ENCODE results near the gene MUSK.
"Not testable (repeated sequence)": the region's sequence is repeated elsewhere in the genome, so short reads cannot be mapped to it uniquely, and the experiment has no call there.

Gene MUSK

GRCh38 chr9:110814159-110814558 lies 145.6 kb downstream of the MUSK start:
- no peak for DNase-seq

GRCh38 chr9:110815361-110815760 lies 146.8 kb downstream of the MUSK start:
- DNase-seq: no peak

DNA sequence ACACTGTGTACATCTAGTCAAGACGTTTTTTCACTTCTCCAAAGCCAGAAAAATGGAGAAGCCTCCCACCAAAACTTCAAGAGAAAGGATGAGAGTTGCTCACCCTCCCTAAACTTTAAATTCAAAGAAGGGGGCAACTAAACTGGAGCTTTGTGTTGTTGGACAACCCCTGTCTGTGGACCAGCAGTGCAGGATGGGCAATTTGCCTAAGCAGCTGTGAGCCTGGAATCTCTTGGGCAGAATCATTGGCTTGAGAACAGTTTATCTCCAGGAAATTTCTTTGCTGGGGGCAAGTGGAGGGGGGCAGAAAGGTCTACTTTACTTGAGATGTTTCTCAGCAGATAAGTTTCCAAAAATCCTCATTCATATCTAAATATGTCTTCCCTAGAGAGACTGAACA lies 151.8 kb downstream of the MUSK start:
- no peak for DNase-seq

DNA sequence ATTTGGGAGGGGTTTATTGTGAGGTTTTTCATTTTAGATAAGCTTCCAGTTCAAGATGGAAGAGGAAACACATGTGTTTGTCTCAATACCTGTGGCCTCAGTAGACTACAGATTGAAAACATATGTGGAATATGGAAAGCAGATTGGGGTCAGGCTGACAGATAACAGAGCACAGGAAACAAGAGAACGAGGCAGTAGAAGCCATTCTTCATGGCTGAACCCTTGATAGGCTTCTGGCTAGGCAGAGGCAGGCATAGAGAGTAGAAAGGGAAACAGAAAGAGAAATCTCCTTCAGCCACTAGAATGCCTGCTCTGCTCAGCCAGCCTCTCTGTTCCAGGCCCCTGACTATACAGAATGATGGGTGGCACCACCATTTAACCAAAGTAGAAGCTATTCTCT lies 152.5 kb downstream of the MUSK start:
- DNase-seq: no peak

DNA sequence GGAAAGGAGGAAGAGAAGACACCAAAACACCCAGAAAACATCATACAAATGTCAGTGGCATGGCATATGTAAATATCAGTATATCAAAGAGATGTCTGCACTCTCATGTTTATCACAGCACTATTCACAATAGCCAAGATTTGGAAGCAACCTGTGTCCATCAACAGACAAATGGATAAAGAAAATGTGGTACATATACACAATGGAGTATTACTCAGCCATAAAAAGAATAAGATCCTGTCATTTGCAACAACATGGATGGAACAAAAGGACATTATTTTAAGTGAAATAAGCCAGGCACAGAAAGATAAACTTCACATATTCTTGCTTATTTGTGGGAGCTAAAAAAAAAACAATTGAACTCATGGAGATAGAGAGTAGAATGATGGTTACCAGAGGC lies 156.5 kb downstream of the MUSK start:
- not testable (repeated sequence) for DNase-seq

DNA sequence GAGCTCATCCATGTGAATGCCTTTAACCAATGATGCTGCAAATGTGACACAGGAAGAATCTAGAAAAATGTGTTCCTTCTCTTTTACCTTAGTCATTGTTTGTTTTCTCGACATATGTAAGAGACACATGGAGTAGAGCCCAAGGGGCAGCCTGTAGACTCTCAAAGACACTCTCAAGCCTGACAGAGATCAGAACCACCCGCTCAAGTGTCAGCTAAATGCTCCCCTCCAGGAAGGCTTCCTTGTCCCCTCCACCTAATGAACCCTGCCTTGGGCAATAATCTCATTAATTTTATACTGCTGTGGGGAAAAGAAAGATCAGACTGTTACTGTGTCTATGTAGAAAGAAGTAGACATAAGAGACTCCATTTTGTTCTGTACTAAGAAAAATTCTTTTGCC lies 157.4 kb downstream of the MUSK start:
- DNase-seq: no peak

DNA sequence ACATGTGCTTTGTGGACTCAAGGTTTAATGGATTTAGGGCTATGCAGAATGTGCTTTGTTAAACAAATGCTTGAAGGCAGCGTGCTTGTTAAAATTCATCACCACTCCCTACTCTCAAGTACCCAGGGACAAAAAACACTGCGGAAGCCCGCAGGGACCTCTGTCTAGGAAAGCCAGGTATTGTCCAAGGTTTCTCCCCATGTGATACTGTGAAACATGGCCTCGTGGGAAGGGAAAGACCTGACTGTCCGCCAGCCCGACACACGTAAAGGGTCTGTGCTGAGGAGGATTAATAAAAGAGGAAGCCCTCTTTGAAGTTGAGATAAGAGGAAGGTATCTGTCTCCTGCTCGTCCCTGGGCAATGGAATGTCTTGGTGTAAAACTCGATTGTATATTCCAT lies 157.8 kb downstream of the MUSK start:
- DNase-seq: not testable (repeated sequence)

GRCh38 chr9:110828264-110828663 lies 159.7 kb downstream of the MUSK start:
- DNase-seq: no peak

DNA sequence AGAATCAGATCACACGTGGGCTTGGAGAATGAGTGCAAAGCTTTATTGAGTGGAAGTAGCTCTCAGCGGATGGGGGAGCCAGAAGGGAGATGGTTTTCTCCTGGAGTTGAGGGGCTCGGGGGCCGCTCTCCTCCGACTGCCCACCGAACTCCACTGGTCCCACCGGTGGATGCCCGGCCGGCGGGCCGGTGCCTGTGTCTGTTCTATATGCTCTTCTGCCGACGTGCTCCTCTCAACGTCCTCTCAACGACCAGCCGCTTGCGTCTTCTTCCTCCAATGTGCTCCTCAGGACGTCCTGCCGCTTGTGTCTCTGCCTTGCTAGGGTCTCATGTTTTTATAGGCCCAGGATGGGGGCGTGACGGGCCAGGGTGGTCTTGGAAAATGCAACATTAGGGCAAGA lies 161.9 kb downstream of the MUSK start:
- no peak for DNase-seq

GRCh38 chr9:110832926-110833325 lies 164.3 kb downstream of the MUSK start:
- DNase-seq: no peak

- DNase-seq: no peak
Measured at GRCh38 chr9:110835404-110835803, 166.8 kb downstream of the MUSK start.

GRCh38 chr9:110835859-110836271 lies 167.3 kb downstream of the MUSK start:
- no peak for DNase-seq

DNA sequence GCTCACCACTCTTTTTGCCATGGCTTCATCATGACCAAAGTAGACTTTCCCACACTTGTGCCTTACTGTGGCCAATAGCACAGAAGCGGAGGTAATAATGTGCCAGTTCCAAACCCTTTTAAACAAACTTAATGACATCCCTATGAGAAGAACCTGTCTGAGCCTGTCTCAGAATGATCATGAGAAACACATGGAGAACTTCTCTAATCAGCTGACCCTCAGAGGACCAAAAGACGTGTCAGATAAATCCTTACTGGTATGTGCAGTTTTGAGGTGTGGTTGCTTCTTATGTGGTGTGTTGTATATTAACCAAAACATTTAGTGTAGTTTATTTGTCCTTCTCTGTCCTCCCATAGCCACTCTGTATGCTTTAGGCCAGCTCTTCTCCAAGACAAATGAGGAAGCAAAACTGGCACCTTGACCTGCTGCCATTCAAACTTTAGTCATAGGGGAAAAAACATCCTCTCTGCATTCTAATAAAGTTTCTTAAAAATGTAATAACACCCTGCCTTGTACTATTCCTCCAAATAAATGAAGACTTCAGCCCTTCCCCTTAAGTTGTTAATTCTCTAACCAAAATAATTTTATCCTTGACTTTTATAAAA lies 168.9 kb downstream of the MUSK start:
- no peak for DNase-seq

DNA sequence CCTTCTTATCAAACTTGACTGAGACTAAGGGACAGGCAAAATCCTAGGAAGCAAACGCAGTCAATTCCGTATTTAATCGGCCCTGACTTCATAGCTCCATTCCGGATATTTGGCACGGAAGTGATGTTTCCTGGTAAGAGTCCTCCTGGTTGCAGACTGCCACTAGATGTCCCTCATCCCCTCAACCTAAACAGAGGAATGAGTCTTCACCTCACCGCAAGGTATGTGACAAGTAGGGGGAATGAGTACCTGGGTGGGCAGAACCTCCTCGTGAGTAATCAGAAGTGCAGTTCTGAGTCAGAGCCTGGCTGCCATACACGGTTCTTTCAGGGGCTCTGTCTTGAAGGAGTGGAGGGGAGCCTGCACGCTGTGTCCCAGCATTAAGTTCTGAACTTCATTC lies 173.6 kb downstream of the MUSK start:
- DNase-seq: no peak

DNA sequence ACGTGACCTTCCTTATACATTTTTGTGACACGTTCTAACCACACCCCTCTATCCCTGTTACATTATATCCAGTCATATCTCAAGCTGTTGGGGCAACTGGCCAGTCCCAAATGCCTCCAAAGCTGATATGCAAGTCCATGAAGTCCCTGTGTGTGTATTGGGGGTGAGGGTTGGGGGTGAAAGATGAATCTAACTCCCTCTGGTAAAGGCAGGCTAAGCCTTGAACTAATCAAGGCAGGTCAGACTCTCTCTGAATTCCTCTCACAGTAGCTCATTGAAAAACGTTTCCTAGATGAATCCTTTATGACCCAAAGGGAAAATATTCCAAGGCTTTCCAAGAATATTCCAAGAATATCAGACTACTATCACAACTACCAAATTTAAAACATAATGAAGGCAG lies 174.4 kb downstream of the MUSK start:
- no peak for DNase-seq

DNA sequence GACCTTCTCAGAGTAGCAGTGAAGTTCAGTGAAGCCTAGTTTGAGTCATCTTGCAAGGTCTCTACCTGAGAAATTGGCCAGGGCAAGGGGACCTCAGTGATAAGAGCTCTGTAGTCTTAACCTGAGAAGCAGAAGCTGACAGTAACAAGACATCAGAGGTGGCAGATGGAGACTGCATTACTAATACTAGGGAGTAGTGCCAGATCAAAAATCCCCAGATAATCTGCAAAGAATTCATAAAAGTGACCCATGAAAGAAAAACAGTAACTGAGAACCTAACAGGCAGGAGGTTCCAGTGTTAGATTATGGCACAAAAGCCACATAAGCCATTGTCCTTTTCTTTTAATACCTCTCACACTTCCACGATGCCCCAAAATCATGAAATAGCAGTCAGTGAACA lies 175.5 kb downstream of the MUSK start:
- no peak for DNase-seq

DNA sequence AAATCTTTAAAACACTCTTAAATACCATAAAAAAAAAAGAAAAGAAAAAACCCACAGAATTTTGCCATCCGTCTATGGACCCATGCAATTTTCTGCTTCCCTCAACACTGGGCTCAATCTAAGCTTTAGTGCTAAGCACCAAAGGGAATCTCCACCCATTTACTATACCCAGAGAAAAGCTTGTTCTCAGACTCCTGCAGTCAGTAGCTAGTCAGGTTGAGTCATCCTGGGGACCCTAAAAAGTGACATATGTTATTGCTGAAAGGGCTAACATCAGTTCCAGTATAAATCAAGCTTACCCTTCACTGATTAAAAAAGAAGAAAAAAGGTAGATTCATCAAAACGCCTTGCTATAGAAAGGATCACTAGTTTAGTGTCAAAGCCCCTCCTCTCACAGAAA lies 177.6 kb downstream of the MUSK start:
- DNase-seq: no peak

DNA sequence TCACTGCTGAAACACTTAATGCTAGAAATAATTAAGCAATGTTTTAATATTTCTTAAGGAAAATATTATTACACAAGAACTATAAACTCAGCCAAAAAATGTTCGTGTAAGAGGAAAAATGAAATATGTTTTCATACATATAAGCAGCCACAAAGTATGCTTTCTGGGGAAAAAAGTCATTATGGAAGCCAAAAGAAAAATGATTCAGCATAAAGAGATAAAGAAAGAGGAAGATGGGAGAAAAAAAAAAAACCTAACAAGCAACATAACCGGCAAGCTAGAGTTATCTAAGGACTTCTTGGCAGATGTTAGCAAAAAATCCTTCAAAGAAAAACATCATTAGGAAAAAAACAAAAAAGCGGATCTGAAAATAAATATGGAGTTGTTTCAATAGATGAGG lies 179.1 kb downstream of the MUSK start:
- no peak for DNase-seq

DNA sequence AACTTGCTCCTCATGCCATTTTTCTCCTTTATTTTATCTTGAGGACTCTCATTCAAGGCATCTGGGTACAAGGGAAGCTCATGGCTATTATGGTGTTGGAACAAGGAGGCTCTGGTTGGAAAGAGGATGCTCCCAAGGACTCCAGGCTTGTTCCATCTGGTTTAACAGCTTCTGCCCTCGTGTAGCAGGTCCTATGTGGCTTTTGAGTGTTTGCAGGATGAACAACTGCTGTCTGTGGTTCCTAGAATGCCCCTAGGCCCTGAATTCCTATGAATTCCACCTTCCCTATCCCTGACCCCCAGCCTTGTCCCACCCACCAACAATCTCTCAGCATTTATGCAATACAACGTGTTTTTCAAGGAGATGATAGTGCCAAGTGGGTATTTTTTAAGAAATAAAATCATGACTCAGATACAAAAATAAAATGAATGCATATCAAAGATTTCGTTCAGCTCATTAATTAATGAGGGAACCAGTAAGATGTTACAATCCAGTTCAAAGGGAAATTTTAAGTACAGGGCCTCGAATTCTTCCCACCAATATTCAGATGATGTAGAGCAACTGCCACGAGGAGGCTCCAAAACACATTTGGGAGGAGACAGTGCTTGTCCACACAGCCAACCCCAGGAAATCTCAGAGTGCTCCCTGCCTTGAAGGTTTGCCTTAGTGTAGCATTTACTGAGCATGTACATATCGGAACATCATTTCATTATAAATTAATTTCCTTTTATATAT lies 182.0 kb downstream of the MUSK start:
- no peak for DNase-seq
